IMR-90 (cell line): ENCODE measurements around the gene NIPBL. TPM values are rescaled to one million over a fixed set of nuclear protein-coding genes. Genes with fewer than 3 reads are reported as not detected.

ENCODE experiments used
- ATAC-seq: fragments of 200-7000 bp; cut with Tn5 transposase; 2 replicates; pipeline ENCODE4 v1.9.1; 2020; ENCODE audit warnings: low read depth, mild to moderate bottlenecking, moderate library complexity
- BruUV-seq: library from RNA; stranded (reverse); fragments of 400-500 nt; replicated peaks from 2 replicates; lab custom pipeline; 2021; lab: Mats Ljungman, UMichigan
- CTCF ChIA-PET: fragments of 300-600 bp; formaldehyde crosslinking; extraction: SDS; loops from one replicate; lab custom pipeline; 2021; ENCODE audit warnings: antibody characterized with exemption; lab: Yijun Ruan, JAX
- POLR2A ChIA-PET: fragments of 300-600 bp; sonication (Branson Sonifier 250); formaldehyde crosslinking; loops from one replicate; lab custom pipeline; 2022; ENCODE audit warnings: antibody characterized with exemption; ENCODE audit not compliant: unreplicated experiment; lab: Charles Lee
- DNase-seq: peaks from one replicate; pipeline ENCODE4 v3.0.0; 2013
- H2AFZ ChIP-seq: replicated peaks from 2 replicates; pipeline ENCODE3; 2013; ENCODE audit warnings: low read length, mild to moderate bottlenecking; ENCODE audit not compliant: poor library complexity
- H2AK5ac ChIP-seq: 2 replicates; pipeline ENCODE4 v1.6.1; 2013; ENCODE audit warnings: low read depth, low read length, inconsistent platforms
- H2AK9ac ChIP-seq: replicated peaks from 2 replicates; pipeline ENCODE3; 2013; ENCODE audit warnings: mild to moderate bottlenecking, low read depth, low read length, moderate library complexity; ENCODE audit not compliant: poor library complexity
- H2BK120ac ChIP-seq: 2 replicates; pipeline ENCODE4 v1.6.1; 2013; ENCODE audit warnings: low read depth, low read length, inconsistent platforms
- H2BK15ac ChIP-seq: 3 replicates; pipeline ENCODE4 v1.6.1; 2013; ENCODE audit warnings: low read depth, low read length, inconsistent platforms
- H2BK20ac ChIP-seq: 2 replicates; pipeline ENCODE4 v1.6.1; 2013; ENCODE audit warnings: low read depth, mild to moderate bottlenecking, inconsistent platforms, low read length, moderate library complexity
- H2BK5ac ChIP-seq: 2 replicates; pipeline ENCODE4 v1.6.1; 2013; ENCODE audit warnings: mild to moderate bottlenecking, low read depth, low read length, inconsistent platforms; ENCODE audit not compliant: poor library complexity, severe bottlenecking
- H3K14ac ChIP-seq: replicated peaks from 2 replicates; pipeline ENCODE4 v1.6.1; 2013; ENCODE audit warnings: low read depth, low read length, inconsistent platforms
- H3K18ac ChIP-seq: 2 replicates; pipeline ENCODE4 v1.6.1; 2013; ENCODE audit warnings: low read depth, low read length, control low read depth
- H3K23ac ChIP-seq: 2 replicates; pipeline ENCODE4 v1.6.1; 2013; ENCODE audit warnings: low read depth, low read length, inconsistent platforms
- H3K27ac ChIP-seq: 2 replicates; pipeline ENCODE4 v1.5.1; 2013; ENCODE audit warnings: mild to moderate bottlenecking, control low read depth, low read length; ENCODE audit not compliant: insufficient read depth
- H3K27me3 ChIP-seq: 2 replicates; pipeline ENCODE4 v1.6.1; 2013; ENCODE audit warnings: low read length; ENCODE audit not compliant: control insufficient read depth, insufficient read depth
- H3K36me3 ChIP-seq: 2 replicates; pipeline ENCODE4 v1.6.1; 2013; ENCODE audit warnings: low read length, mixed read lengths; ENCODE audit not compliant: control insufficient read depth, insufficient read depth
- H3K4ac ChIP-seq: 2 replicates; pipeline ENCODE4 v1.6.1; 2013; ENCODE audit warnings: low read depth, low read length, inconsistent platforms
- H3K4me1 ChIP-seq: 2 replicates; pipeline ENCODE4 v1.6.1; 2013; ENCODE audit warnings: low read length, mixed read lengths; ENCODE audit not compliant: control insufficient read depth, insufficient read depth
- H3K4me2 ChIP-seq: 2 replicates; pipeline ENCODE4 v1.6.1; 2013; ENCODE audit warnings: low read depth, mild to moderate bottlenecking, control low read depth, low read length, moderate library complexity
- H3K4me3 ChIP-seq: 2 replicates; pipeline ENCODE4 v1.5.1; 2013; ENCODE audit warnings: low read depth, mild to moderate bottlenecking, control low read depth, low read length, moderate library complexity; ENCODE audit not compliant: insufficient read depth
- H3K56ac ChIP-seq: 2 replicates; pipeline ENCODE4 v1.6.1; 2013; ENCODE audit warnings: low read length, inconsistent platforms; ENCODE audit not compliant: insufficient read depth; ENCODE audit errors: extremely low read depth
- H3K79me1 ChIP-seq, 2 experiments: 2 replicates each; pipeline ENCODE4 v1.6.1; 2013; ENCODE audit warnings: low read length in 2 of 2, inconsistent platforms in 1 of 2, low read depth in 1 of 2
- H3K9ac ChIP-seq: 2 replicates; pipeline ENCODE4 v1.6.1; 2013; ENCODE audit warnings: low read depth, low read length, control low read depth
- H3K9me1 ChIP-seq: 2 replicates; pipeline ENCODE4 v1.6.1; 2013; ENCODE audit warnings: low read length, inconsistent platforms; ENCODE audit not compliant: insufficient read depth
- H3K9me3 ChIP-seq: 2 replicates; pipeline ENCODE4 v1.6.1; 2013; ENCODE audit warnings: low read length; ENCODE audit not compliant: control insufficient read depth, insufficient read depth
- H4K20me1 ChIP-seq: 2 replicates; pipeline ENCODE4 v1.6.1; 2013; ENCODE audit warnings: low read length, inconsistent platforms; ENCODE audit not compliant: insufficient read depth
- H4K5ac ChIP-seq: 2 replicates; pipeline ENCODE4 v1.6.1; 2013; ENCODE audit warnings: mild to moderate bottlenecking, low read depth, low read length, control low read depth
- H4K8ac ChIP-seq, 2 experiments: 2 replicates each; pipeline ENCODE4 v1.6.1; 2013; ENCODE audit warnings: low read depth in 2 of 2, low read length in 2 of 2, control low read depth in 1 of 2, inconsistent platforms in 1 of 2
- H4K91ac ChIP-seq: 2 replicates; pipeline ENCODE4 v1.6.1; 2013; ENCODE audit warnings: low read depth, low read length, inconsistent platforms; ENCODE audit not compliant: insufficient read depth
- CTCF ChIP-seq: conservative IDR thresholded peaks from 2 replicates; pipeline ENCODE4 v1.5.1; 2012; ENCODE audit warnings: mild to moderate bottlenecking, low read depth, low read length, improper control_type of control experiment
- ELK1 ChIP-seq: fragments of 150-350 bp; IDR thresholded peaks from 2 replicates; pipeline ENCODE4 v1.6.1; 2016; ENCODE audit warnings: low read depth, mild to moderate bottlenecking, low read length, moderate library complexity, borderline replicate concordance
- MAFK ChIP-seq: IDR thresholded peaks from 2 replicates; pipeline ENCODE4 v1.6.1; 2012; ENCODE audit warnings: low read depth, low read length, improper control_type of control experiment
- POLR2A ChIP-seq: IDR thresholded peaks from 2 replicates; pipeline ENCODE4 v1.6.1; 2012; ENCODE audit warnings: mild to moderate bottlenecking, low read depth, low read length
- RCOR1 ChIP-seq: IDR thresholded peaks from 2 replicates; pipeline ENCODE4 v1.6.1; 2012; ENCODE audit warnings: mild to moderate bottlenecking, low read length, improper control_type of control experiment; ENCODE audit not compliant: insufficient replicate concordance
- USF2 ChIP-seq: fragments of 150-350 bp; IDR thresholded peaks from 2 replicates; pipeline ENCODE4 v1.6.1; 2017; ENCODE audit warnings: mild to moderate bottlenecking, antibody characterized with exemption, low read length, low read depth
- whole genome bisulfite sequencing, 2 experiments: methylation state at CpG; one replicate each; pipeline versions ENCODE4 v1.1.5 to v1.1.7; 2013; ENCODE audit warnings: missing lambda C conversion rate in 2 of 2; ENCODE audit not compliant: insufficient read length in 1 of 2; ENCODE audit errors: extremely low coverage in 2 of 2; 5-methylcytosine and 5-hydroxymethylcytosine counted together
- dilution Hi-C: fragments of 300-500 bp; cut with HindIII; formaldehyde crosslinking; loops from one replicate; pipeline ENCODE4 v1.14.3; 2018; ENCODE audit warnings: low sequenced_read_pairs; ENCODE audit not compliant: unreplicated experiment
- in situ Hi-C: fragments of 300-500 bp; cut with MboI; formaldehyde crosslinking; loops from 3 replicates; pipeline ENCODE4 v1.14.3; 2019; ENCODE audit warnings: low sequenced_read_pairs, inconsistent platforms, mixed read lengths
- intact Hi-C: fragments of 100-400 bp; cut with micrococcal nuclease; formaldehyde crosslinking; loops from 2 replicates; pipeline ENCODE4 v1.10.0; 2022
- polyA plus RNA-seq, 3 experiments: library from polyadenylated mRNA; depleted of rRNA; stranded (reverse); fragments of >200 nt; gene quantifications; 2 replicates each; pipeline ENCODE4 v1.2.3, GENCODE V29; 2012; ENCODE audit warnings: low replicate concordance in 1 of 3
- total RNA-seq: library from RNA; depleted of rRNA; stranded (reverse); fragments of >200 nt; gene quantifications from 2 replicates; pipeline ENCODE4 v1.2.3, GENCODE V29; 2012

Gene NIPBL
- total and polyA plus RNA-seq, 2 of the 4 experiments (the other 2 are of a cell fraction) = 8.4 to 46.4 TPM

- intact Hi-C loops (loop anchor here (1.0 to 2.0 kb wide), 2 partner anchors 68 to 205 kb away; partner anchors contain the start of gene NIPBL), dilution Hi-C loops (no loop called here), in situ Hi-C loops (loop anchor here (5.0 kb wide), 1 partner anchor 62 kb away; no protein-coding TSS in a partner anchor)
- Histone ChIP-seq H3K23ac (no peak overlapping the region), H2BK120ac (no peak overlapping the region), H2BK20ac (no peak overlapping the region), H3K4me3 (no peak overlapping the region), H3K36me3 (no peaks in the 10 kb centered on the region), H3K56ac (no peak overlapping the region), H3K18ac (no peak overlapping the region), H4K91ac (no peak overlapping the region), H3K4me2 (no peak overlapping the region), H3K27me3 (no peaks in the 10 kb centered on the region), H2AK5ac (no peak overlapping the region), H2AFZ (no peak overlapping the region), H4K8ac (no peak overlapping the region), H3K4ac (no peak overlapping the region), H3K9ac (no peak overlapping the region), H2BK15ac (no peak overlapping the region), H3K4me1 (no peaks in the 10 kb centered on the region), H4K20me1 (peaks cover 44% of the 10 kb centered on the region), H3K27ac (no peak overlapping the region), H2BK5ac (no peak overlapping the region), H4K5ac (no peak overlapping the region), H3K79me1 (peaks cover 19 to 37% of the 10 kb centered on the region in 2 experiments), H3K9me1 (peaks cover 2% of the 10 kb centered on the region; the same call in 1 of the 2 replicates), H2AK9ac (no peak overlapping the region), H3K9me3 (no peaks in the 10 kb centered on the region), H3K14ac (no peak overlapping the region)
- 100% methylated on average over 1 of the region's 2 CpGs; no CpG with 5 or more reads in 1 of the 2 experiments for WGBS, 2 experiments
- ATAC-seq (no peak), DNase-seq (no peak)
- TF ChIP-seq RCOR1 = no peak
- TF ChIP-seq MAFK = peak; percentile 53; the same call in 1 of the 2 replicates
- no peak for TF ChIP-seq ELK1
- no peak for TF ChIP-seq CTCF
- TF ChIP-seq POLR2A = no peak
- no peak for TF ChIP-seq USF2
- ChIA-PET POLR2A (no interaction called here), CTCF (no interaction called here)
- BruUV-seq = no TSS peak
Observed at GRCh38 chr5:36944024-36944423, 67.5 kb downstream of the NIPBL start.
